AML-193 (cell line): Measurements from ENCODE around the gene MCM10.
"Not testable (repeated sequence)": the region's sequence is repeated elsewhere in the genome, so short reads cannot be mapped to it uniquely, and the experiment has no call there.

ENCODE experiments used
- DNase-seq, 2 experiments: peaks; one replicate each; lab custom pipeline; 2025; lab: John Stamatoyannopoulos, UW

MCM10 gene

GRCh38 chr10:13160934-13161856, at the start of gene MCM10:
TSS of gene MCM10 (plus strand) at chr10:13161558. CDS start at chr10:13164203, 2,645 bp downstream.
- peak; percentile 94 to 98 for DNase-seq

DNA sequence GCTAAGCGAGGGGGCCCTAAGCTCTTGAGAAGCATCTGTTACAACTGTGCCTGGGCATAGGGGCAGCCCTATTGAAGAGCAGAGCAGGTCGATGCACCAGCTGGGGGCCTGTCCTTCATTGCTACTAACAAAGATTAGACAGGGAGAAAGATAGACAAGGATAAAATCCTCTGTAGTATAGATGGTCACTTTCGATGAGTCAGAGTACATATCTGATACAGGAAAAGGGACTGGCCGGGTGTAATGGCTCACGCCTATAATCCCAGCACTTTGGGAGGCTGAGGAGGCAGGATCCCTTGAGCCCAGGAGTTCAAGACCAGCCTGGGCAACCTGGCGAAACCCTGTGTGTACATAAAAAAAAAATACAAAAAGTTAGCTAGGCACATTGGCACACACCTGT, 47.8 kb upstream of the MCM10 start:
- no peak for DNase-seq

GRCh38 chr10:13115832-13116803, 45.2 kb upstream of the MCM10 start:
- no peak for DNase-seq

GRCh38 chr10:13117841-13118783, 43.2 kb upstream of the MCM10 start:
- peak; percentile 73 to 84 for DNase-seq

GRCh38 chr10:13118784-13119410, 42.5 kb upstream of the MCM10 start:
- DNase-seq = no peak

DNA sequence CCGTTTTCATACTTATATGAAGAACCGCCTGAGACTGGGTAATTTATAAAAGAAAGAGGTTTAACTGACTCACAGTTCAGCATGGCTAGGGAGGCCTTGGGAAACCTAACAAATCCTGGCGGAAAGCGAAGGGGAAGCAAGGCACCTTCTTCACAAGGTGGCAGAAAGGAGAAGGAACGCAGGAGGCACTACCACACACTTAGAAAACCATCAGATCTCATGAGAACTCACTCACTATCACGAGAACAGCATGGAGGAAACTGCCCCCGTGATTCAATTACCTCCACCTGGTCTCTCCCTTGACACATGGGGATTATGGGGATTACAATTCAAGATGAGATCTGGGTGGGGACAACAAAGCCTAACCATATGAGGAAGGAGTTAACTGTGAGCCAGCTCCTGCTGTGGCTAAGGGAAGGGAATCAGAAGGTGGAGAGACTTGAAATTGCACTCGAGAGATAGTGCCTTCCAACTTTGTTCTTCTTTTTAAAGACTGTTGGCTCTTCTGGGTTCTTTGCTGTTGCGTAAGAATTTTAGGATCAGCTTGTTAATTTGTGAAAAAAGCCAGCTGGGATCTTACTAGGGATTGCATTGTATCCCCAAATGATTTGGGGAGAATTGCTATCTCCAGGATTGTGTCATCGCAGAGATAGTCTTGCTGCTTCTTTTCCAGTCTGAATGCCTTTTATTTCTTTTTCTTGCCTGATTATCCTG, 40.4 kb upstream of the MCM10 start:
- no peak for DNase-seq

GRCh38 chr10:13121500-13121854, 39.9 kb upstream of the MCM10 start:
- DNase-seq = no peak

DNA sequence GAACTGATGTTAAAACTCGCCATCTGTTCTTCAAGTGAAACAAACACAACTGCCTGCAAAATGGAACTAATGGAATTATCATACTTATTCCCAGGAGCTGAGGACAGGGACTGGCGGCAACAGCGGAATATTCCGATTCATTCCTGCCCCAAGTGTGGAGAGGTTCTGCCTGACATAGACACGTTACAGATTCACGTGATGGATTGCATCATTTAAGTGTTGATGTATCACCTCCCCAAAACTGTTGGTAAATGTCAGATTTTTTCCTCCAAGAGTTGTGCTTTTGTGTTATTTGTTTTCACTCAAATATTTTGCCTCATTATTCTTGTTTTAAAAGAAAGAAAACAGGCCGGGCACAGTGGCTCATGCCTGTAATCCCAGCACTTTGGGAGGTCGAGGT, 24.7 kb upstream of the MCM10 start:
- no peak for DNase-seq

GRCh38 chr10:13139150-13139549, 22.2 kb upstream of the MCM10 start:
- DNase-seq = no peak

- DNase-seq = no peak
These were observed 21.7 kb upstream of the MCM10 start for GRCh38 chr10:13139676-13140075.

DNA sequence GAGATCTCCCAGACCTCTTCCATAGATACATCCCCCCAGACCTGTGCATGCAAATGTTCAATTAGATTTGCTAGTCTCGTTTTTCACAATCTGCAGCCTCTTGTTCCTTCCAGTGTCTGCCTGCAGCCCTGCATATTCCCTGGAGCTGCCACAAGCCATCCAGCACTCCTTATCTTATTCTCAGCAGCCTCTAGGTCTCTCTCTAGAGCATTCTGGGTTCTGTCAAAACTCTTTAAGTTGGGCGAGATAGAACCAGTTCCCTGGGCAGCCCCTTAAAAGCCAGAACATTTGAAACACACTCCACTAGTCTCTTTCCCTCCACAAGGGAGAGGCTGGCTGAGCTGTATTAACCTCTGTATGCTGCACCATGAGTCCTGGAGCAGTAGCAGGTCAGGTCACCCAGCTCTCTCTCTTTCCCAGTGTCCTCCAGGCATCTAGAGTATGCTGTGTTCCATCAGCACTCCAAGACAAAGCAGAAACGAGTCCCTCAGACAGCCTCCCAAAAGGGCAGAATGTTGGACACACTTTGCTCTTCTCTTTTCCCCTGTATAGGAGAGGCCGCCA, 20.6 kb upstream of the MCM10 start:
- no peak for DNase-seq

DNA sequence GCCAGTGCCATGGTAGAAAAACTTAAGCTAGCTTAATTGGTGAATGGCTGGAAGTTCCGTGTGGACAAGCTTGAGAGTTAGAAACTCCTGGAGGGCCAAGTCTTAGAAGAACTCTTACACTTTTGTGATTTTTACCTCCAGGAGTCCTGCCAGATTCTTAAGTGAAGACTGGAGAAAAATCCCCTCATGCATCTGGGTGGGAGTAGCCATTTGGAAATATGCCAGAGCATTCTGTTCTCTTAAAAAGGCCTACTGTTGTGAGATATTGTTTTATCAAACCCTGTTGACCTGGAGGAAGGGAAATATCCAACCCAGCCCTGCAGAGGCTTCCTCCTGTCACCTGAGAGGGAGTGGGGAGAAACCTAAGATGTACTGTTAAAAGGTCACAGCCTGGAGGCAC, 17.6 kb upstream of the MCM10 start:
- DNase-seq = no peak

GRCh38 chr10:13144814-13145213, 16.5 kb upstream of the MCM10 start:
- no peak for DNase-seq

DNA sequence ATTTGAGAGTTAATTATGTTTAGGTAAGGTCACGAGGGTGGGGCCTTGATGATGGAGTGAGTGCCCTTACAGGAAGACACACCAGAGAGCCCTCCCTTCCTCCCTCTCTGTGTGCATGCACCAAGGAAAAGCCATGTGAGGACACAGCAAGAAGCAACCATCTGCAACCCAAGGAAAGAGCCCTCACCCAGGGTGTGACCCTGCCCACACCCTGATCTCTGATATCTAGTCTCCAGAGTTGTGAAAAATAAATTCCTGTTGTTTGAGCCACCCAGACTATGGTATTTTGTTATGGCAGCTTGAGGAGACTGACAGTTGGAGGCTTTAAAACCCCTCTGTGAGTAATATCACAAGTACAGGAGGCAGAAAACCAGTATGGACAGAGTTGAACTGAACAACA, 15.0 kb upstream of the MCM10 start:
- no peak for DNase-seq

DNA sequence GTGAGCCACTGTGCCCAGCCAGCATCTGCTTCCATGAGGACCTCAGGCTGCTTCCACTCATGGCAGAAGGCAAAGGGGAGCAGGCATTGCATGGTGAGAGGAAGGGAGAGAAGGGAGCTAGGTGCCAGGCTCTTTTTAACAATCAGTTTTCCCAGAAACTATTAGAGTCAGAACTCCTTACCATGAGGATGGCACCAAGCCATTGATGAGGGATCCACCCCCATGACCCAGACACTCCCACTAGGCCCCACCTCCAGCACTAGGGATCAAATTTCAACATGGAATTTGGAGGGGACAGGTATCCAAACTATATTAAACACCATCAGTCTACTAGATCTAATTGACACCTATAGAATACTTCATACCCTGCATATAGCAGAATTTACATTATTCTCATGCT, 14.2 kb upstream of the MCM10 start:
- no peak for DNase-seq

DNA sequence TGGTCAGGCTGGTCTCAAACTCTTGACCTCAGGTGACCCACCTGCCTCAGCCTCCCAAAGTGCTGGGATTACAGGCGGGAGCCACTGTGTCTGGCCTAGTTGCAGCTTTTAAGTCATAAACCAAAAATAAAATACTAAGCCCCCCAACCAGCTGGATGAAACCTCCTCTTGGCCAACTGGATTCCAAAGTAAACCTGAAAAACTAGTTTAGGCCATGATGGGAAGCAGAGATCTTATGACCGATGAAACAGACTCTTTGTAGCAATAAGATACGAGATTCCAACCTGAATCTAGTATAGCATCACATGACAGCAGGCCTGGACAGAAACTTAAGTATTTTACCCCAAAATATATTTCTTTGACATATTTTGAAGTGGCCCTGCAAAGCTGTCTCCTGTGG, 9.1 kb upstream of the MCM10 start:
- DNase-seq = no peak

DNA sequence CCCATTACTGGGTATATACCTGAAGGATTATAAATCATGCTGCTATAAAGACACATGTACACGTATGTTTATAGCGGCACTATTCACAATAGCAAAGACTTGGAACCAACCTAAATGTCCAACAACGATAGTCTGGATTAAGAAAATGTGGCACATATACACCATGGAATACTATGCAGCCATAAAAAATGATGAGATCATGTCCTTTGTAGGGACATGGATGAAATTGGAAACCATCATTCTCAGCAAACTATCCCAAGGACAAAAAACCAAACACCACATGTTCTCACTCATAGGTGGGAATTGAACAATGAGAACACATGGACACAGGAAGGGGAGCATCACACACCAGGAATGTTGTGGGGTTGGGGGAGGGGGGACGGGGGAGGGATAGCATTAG, 5.5 kb upstream of the MCM10 start:
- DNase-seq = not testable (repeated sequence)

GRCh38 chr10:13158401-13158800, 3.0 kb upstream of the MCM10 start:
- DNase-seq = no peak

GRCh38 chr10:13161857-13162271, 506 bp downstream of the MCM10 start:
- DNase-seq = no peak

GRCh38 chr10:13163859-13164258, 2.5 kb downstream of the MCM10 start:
- no peak for DNase-seq
